Breast epithelium (tissue), 4 donors: Measurements from ENCODE around the gene SELP. TPM values are rescaled to one million over a fixed set of nuclear protein-coding genes. Genes with fewer than 3 reads are reported as not detected.

Experiments
- DNase-seq, 2 donors: peaks; one replicate each; pipeline ENCODE4 v3.0.0-alpha.2; 2019; ENCODE audit warnings: low spot score in 2 of 2
- H3K27ac ChIP-seq, 2 donors: fragments of 200-600 bp; sonication (generic) in 1 of 2; one replicate each; pipeline ENCODE4 v1.5.1; 2016 to 2019; ENCODE audit warnings: mild to moderate bottlenecking in 1 of 2
- H3K27me3 ChIP-seq, 2 donors: fragments of 200-600 bp; sonication (generic) in 1 of 2; one replicate each; pipeline versions ENCODE4 v1.5.1 to v1.6.0; 2017 to 2019; ENCODE audit warnings: control low read depth in 1 of 2, mild to moderate bottlenecking in 1 of 2
- H3K36me3 ChIP-seq: fragments of 200-600 bp; one replicate; pipeline ENCODE4 v1.5.1; 2019
- H3K4me1 ChIP-seq, 2 donors: fragments of 200-600 bp; sonication (generic); one replicate each; pipeline ENCODE4 v1.5.1; 2016 to 2019; ENCODE audit warnings: control low read depth in 1 of 2
- H3K4me3 ChIP-seq, 3 donors: fragments of 200-600 bp; sonication (generic); 1 replicate in 2 of 3; 2 replicates in 1 of 3; pipeline ENCODE4 v1.5.1; 2016 to 2019; ENCODE audit warnings: mild to moderate bottlenecking in 3 of 3, moderate library complexity in 2 of 3
- H3K9me3 ChIP-seq, 2 donors: fragments of 200-600 bp; sonication (generic) in 1 of 2; one replicate each; pipeline ENCODE4 v1.5.1; 2016 to 2019; ENCODE audit warnings: control low read depth in 1 of 2
- CTCF ChIP-seq, 3 donors: fragments of 450-650 bp; IDR thresholded peaks; one replicate each; pipeline ENCODE4 v1.5.1; 2016 to 2017; ENCODE audit warnings: antibody characterized with exemption in 3 of 3, mild to moderate bottlenecking in 3 of 3, moderate library complexity in 3 of 3
- POLR2A ChIP-seq: fragments of 450-650 bp; IDR thresholded peaks from one replicate; pipeline ENCODE4 v1.6.1; 2016; ENCODE audit warnings: antibody characterized with exemption, mild to moderate bottlenecking, moderate library complexity
- POLR2AphosphoS5 ChIP-seq, 3 donors: sonication (generic); formaldehyde crosslinking; IDR thresholded peaks; one replicate each; pipeline ENCODE4 v1.6.1; 2017; ENCODE audit warnings: antibody characterized with exemption in 3 of 3
- intact Hi-C: fragments of 100-400 bp; cut with DNase I; formaldehyde crosslinking; loops from one replicate; pipeline ENCODE4 v1.15.1; 2023; ENCODE audit warnings: low total_unique reads
- total RNA-seq, 3 donors: library from RNA; depleted of rRNA; stranded (reverse); fragments of >200 nt; gene quantifications; one replicate each; pipeline ENCODE4 v1.1.0, GENCODE V29; 2016

The SELP gene
- total RNA-seq, 3 donors from 2014 or later = 5.4 to 13.1 (median 10.1) TPM

GRCh38 chr1:169563650-169564049, 66.3 kb downstream of the SELP start:
- Histone ChIP-seq H3K27me3 (no peaks in the 10 kb centered on the region), H3K27ac (no peak overlapping the region), H3K36me3 (no peaks in the 10 kb centered on the region), H3K4me1 (no peaks in the 10 kb centered on the region), H3K4me3 (no peak overlapping the region), H3K9me3 (peaks cover 0 to 8% of the 10 kb centered on the region in 2 donors)
- intact Hi-C loops = no loop called here
- TF ChIP-seq POLR2A (no peak), POLR2AphosphoS5 (IDR thresholded peaks at IDR 0.05) (no peak), CTCF (IDR thresholded peaks at IDR 0.05) (no peak)
- DNase-seq = no peak

- H3K4me3 ChIP-seq = no peak overlapping the region
- TF ChIP-seq POLR2AphosphoS5 (IDR thresholded peaks at IDR 0.05) = no peak
- TF ChIP-seq POLR2A = no peak
- TF ChIP-seq CTCF (IDR thresholded peaks at IDR 0.05) = no peak
- H3K27me3 ChIP-seq = no peaks in the 10 kb centered on the region
- intact Hi-C loops = no loop called here
- H3K4me1 ChIP-seq = no peaks in the 10 kb centered on the region
- DNase-seq = no peak
- H3K9me3 ChIP-seq = peaks cover 0 to 8% of the 10 kb centered on the region in 2 donors
- no peaks in the 10 kb centered on the region for H3K36me3 ChIP-seq
- no peak overlapping the region for H3K27ac ChIP-seq
These were observed 66.8 kb downstream of the SELP start for GRCh38 chr1:169563019-169563615.

GRCh38 chr1:169561692-169562091, 68.2 kb downstream of the SELP start:
- intact Hi-C loops = no loop called here
- Histone ChIP-seq H3K4me1 (no peaks in the 10 kb centered on the region), H3K9me3 (peaks cover 0 to 8% of the 10 kb centered on the region in 2 donors), H3K36me3 (no peaks in the 10 kb centered on the region), H3K27me3 (no peaks in the 10 kb centered on the region), H3K4me3 (no peak overlapping the region), H3K27ac (no peak overlapping the region)
- TF ChIP-seq POLR2AphosphoS5 (IDR thresholded peaks at IDR 0.05) = no peak
- TF ChIP-seq POLR2A = no peak
- TF ChIP-seq CTCF (IDR thresholded peaks at IDR 0.05) = no peak
- no peak for DNase-seq

GRCh38 chr1:169557131-169557530, 72.8 kb downstream of the SELP start:
- Histone ChIP-seq H3K4me3 (no peak overlapping the region), H3K27ac (no peak overlapping the region), H3K9me3 (no peaks in the 10 kb centered on the region), H3K27me3 (no peaks in the 10 kb centered on the region), H3K4me1 (no peaks in the 10 kb centered on the region), H3K36me3 (no peaks in the 10 kb centered on the region)
- intact Hi-C loops = no loop called here
- no peak for TF ChIP-seq POLR2AphosphoS5 (IDR thresholded peaks at IDR 0.05)
- no peak for TF ChIP-seq CTCF (IDR thresholded peaks at IDR 0.05)
- TF ChIP-seq POLR2A = no peak
- DNase-seq = no peak

- no peaks in the 10 kb centered on the region for H3K9me3 ChIP-seq
- no peak overlapping the region for H3K27ac ChIP-seq
- DNase-seq = no peak
- no peaks in the 10 kb centered on the region for H3K27me3 ChIP-seq
- no peaks in the 10 kb centered on the region for H3K36me3 ChIP-seq
- TF ChIP-seq POLR2A = no peak
- peak; percentile 11 to 49 (median 37) for TF ChIP-seq CTCF (IDR thresholded peaks at IDR 0.05)
- TF ChIP-seq POLR2AphosphoS5 (IDR thresholded peaks at IDR 0.05) = no peak
- intact Hi-C loops = no loop called here
- H3K4me3 ChIP-seq = no peak overlapping the region
- H3K4me1 ChIP-seq = no peaks in the 10 kb centered on the region
These were observed 79.6 kb downstream of the SELP start for GRCh38 chr1:169550294-169550693.
